Measurements from ENCODE around the gene SPON1. TPM values are rescaled to one million over a fixed set of nuclear protein-coding genes. Genes with fewer than 3 reads are reported as not detected.
A peak's percentile ranks its signal among the peaks of the same experiment; 100 is the strongest.

SPON1 gene
- 10 to 100 TPM in 4 of 9 donors, 1 to 10 TPM in 5; 3.0 to 20.0 (median 6.8) TPM for total RNA-seq
- polyA plus RNA-seq, result 1 to 10 TPM; 1.6 to 9.5 TPM
- long read RNA-seq, donor 1, partial matches to known transcripts, result 1 of 3 reads
- long read RNA-seq, donor 1, other reads (novel, unspliced or antisense), result 2 of 3 reads
- long read RNA-seq, donor 2, full-length matches to known transcripts, result 8 of 12 reads
- long read RNA-seq, donor 2, partial matches to known transcripts, result 2 of 12 reads
- long read RNA-seq, donor 2, other reads (novel, unspliced or antisense), result 2 of 12 reads
- long read RNA-seq, donor 3, full-length matches to known transcripts, result 9 of 20 reads
- long read RNA-seq, donor 3, partial matches to known transcripts, result 6 of 20 reads
- long read RNA-seq, donor 3, other reads (novel, unspliced or antisense), result 5 of 20 reads

GRCh38 chr11:13962562-13963168 is at the start of gene SPON1:
Gene SPON1 (plus strand): TSS chr11:13962723. CDS start chr11:13962905, 182 bp downstream.
- no peaks in the 10 kb centered on the region for H3K9me3 ChIP-seq
- TF ChIP-seq CTCF (IDR thresholded peaks at IDR 0.05) (peak in 1 of 12 donors; percentile 4), POLR2A (IDR thresholded peaks at IDR 0.05) (no peak)
- ATAC-seq (peak; percentile 35 to 83 (median 70)), DNase-seq (peak; percentile 29 to 73 (median 51))
- peaks cover 10 to 81% (median 46%) of the 10 kb centered on the region in 9 donors for H3K27me3 ChIP-seq
- H3K27ac ChIP-seq, result peak within 1 kb of the TSS in 9 of 12 donors; percentile 6 to 66 (median 53)
- H3K4me1 ChIP-seq, result peaks cover 0 to 30% (median 9%) of the 10 kb centered on the region in 12 donors
- H3K4me3 ChIP-seq, result peak within 1 kb of the TSS; percentile 32 to 60 (median 52)
- 1 to 3% (median 1%) methylated on average over 46 to 74 of the region's 74 CpGs for WGBS, 4 donors
- H3K36me3 ChIP-seq, result no peaks in the 10 kb centered on the region
- intact Hi-C loops (cut with DNase I), result no loop called here

- DNase-seq (no peak), ATAC-seq (no peak)
- Histone ChIP-seq H3K36me3 (no peaks in the 10 kb centered on the region), H3K9me3 (no peaks in the 10 kb centered on the region), H3K4me1 (no peaks in the 10 kb centered on the region), H3K27me3 (peaks cover 0 to 7% (median 0%) of the 10 kb centered on the region in 9 donors), H3K27ac (no peak overlapping the region), H3K4me3 (no peak overlapping the region)
- intact Hi-C loops (cut with DNase I), result no loop called here
- 55 to 66% (median 61%) methylated on average over 1 of the region's 1 CpG for WGBS, 4 donors
- TF ChIP-seq CTCF (IDR thresholded peaks at IDR 0.05), result no peak
- no peak for TF ChIP-seq POLR2A (IDR thresholded peaks at IDR 0.05)
Observed at GRCh38 chr11:13917264-13917663, 45.3 kb upstream of the SPON1 start.

- ATAC-seq, result no peak
- 46 to 54% (median 48%) methylated on average over 2 of the region's 2 CpGs for WGBS, 4 donors
Observed at GRCh38 chr11:13917904-13918303, 44.6 kb upstream of the SPON1 start.

More at GRCh38 chr11:13917904-13918303, 44.6 kb upstream of the SPON1 start:
- intact Hi-C loops (cut with DNase I), result no loop called here
- Histone ChIP-seq H3K9me3 (no peaks in the 10 kb centered on the region), H3K27me3 (peaks cover 0 to 7% (median 0%) of the 10 kb centered on the region in 9 donors), H3K27ac (no peak overlapping the region), H3K36me3 (no peaks in the 10 kb centered on the region), H3K4me1 (peaks cover 0 to 4% (median 0%) of the 10 kb centered on the region in 12 donors), H3K4me3 (no peak overlapping the region)
- TF ChIP-seq CTCF (IDR thresholded peaks at IDR 0.05) (no peak), POLR2A (IDR thresholded peaks at IDR 0.05) (no peak)
- no peak for DNase-seq

All from heart left ventricle (tissue), 16 donors.